SK-N-DZ (cell line): ENCODE data around the gene ACACA.
"Not testable (repeated sequence)": the region's sequence is repeated elsewhere in the genome, so short reads cannot be mapped to it uniquely, and the experiment has no call there.

ENCODE experiments used
- DNase-seq: peaks from one replicate; pipeline ENCODE4 v3.0.0-alpha.2; 2015; ENCODE audit warnings: low spot score

Gene ACACA

GRCh38 chr17:37399265-37399803 lies 7.3 kb downstream of the ACACA start:
- no peak for DNase-seq

- no peak for DNase-seq
Measured at GRCh38 chr17:37393352-37393751, 13.3 kb downstream of the ACACA start.

- no peak for DNase-seq
Measured at GRCh38 chr17:37392024-37392590, 14.5 kb downstream of the ACACA start.

GRCh38 chr17:37391146-37391545 lies 15.5 kb downstream of the ACACA start:
- DNase-seq, result no peak

- no peak for DNase-seq
Measured at GRCh38 chr17:37389160-37389559, 17.5 kb downstream of the ACACA start.

GRCh38 chr17:37388266-37388665 lies 18.4 kb downstream of the ACACA start:
- no peak for DNase-seq

- no peak for DNase-seq
Measured at GRCh38 chr17:37386462-37386861, 20.2 kb downstream of the ACACA start.

- DNase-seq, result no peak
Measured at GRCh38 chr17:37385474-37385990, 21.1 kb downstream of the ACACA start.

GRCh38 chr17:37384560-37385149 lies 22.0 kb downstream of the ACACA start:
- peak; percentile 49 for DNase-seq

GRCh38 chr17:37382056-37382455 lies 24.6 kb downstream of the ACACA start:
- DNase-seq, result no peak

- DNase-seq, result no peak
Measured at GRCh38 chr17:37375706-37376105, 30.9 kb downstream of the ACACA start, which contains the start of gene C17orf78. C17orf78 (plus strand) TSS chr17:37375985; CDS start chr17:37376093, 108 bp downstream.

- DNase-seq, result peak; percentile 86
Measured at GRCh38 chr17:37373530-37374159, 33.0 kb downstream of the ACACA start.

- no peak for DNase-seq
Measured at GRCh38 chr17:37368577-37368976, 38.1 kb downstream of the ACACA start.

- DNase-seq, result no peak
Measured at GRCh38 chr17:37365589-37365988, 41.0 kb downstream of the ACACA start.

GRCh38 chr17:37361543-37361942 lies 45.1 kb downstream of the ACACA start:
- DNase-seq, result no peak

GRCh38 chr17:37360632-37361031 lies 46.0 kb downstream of the ACACA start:
- no peak for DNase-seq

GRCh38 chr17:37359682-37360188 lies 46.9 kb downstream of the ACACA start:
- no peak for DNase-seq

- DNase-seq, result peak; percentile 97
Measured at GRCh38 chr17:37358830-37359681, 47.6 kb downstream of the ACACA start.

- peak; percentile 94 for DNase-seq
Measured at GRCh38 chr17:37358098-37358829, 48.4 kb downstream of the ACACA start.

GRCh38 chr17:37356796-37357569 lies 49.7 kb downstream of the ACACA start:
- not testable (repeated sequence) for DNase-seq
